ENCODE data around the gene TGFBR3.
"Not testable (repeated sequence)": the region's sequence is repeated elsewhere in the genome, so short reads cannot be mapped to it uniquely, and the experiment has no call there.

Gene TGFBR3

GRCh38 chr1:91844862-91845528 is 41.0 kb downstream of the TGFBR3 start:
- H3K4me3 ChIP-seq (ENCODE audit: control insufficient read depth, low read depth, low read length) = no peak overlapping the region
- TF ChIP-seq, protein P1, sequence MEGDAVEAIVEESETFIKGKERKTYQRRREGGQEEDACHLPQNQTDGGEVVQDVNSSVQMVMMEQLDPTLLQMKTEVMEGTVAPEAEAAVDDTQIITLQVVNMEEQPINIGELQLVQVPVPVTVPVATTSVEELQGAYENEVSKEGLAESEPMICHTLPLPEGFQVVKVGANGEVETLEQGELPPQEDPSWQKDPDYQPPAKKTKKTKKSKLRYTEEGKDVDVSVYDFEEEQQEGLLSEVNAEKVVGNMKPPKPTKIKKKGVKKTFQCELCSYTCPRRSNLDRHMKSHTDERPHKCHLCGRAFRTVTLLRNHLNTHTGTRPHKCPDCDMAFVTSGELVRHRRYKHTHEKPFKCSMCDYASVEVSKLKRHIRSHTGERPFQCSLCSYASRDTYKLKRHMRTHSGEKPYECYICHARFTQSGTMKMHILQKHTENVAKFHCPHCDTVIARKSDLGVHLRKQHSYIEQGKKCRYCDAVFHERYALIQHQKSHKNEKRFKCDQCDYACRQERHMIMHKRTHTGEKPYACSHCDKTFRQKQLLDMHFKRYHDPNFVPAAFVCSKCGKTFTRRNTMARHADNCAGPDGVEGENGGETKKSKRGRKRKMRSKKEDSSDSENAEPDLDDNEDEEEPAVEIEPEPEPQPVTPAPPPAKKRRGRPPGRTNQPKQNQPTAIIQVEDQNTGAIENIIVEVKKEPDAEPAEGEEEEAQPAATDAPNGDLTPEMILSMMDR (conservative IDR thresholded peaks at IDR 0.05; ENCODE audit: control insufficient read depth, insufficient read depth, low read depth, low read length) = no peak
- DNase-seq (ENCODE audit: low read depth) = peak; percentile 98

DNA sequence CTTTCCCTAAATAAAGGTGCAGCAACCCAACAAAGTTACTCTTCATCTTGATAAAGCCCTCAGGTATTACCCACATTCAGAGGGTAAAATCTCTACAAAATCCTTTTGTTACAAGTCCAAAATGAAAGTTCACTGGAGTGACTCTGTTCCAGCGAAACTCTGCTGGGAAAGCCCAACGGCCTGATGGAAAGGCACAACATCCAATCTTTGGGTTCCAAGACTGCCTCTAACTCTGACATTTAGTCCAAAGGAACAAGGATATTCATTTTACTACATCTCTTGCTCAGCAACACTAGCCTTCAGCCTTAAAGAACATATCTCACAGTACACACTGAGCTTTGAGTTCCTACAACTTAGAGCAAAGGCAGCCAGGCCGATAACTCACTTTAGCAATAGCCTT is 42.1 kb downstream of the TGFBR3 start:
- no peak overlapping the region for H3K4me3 ChIP-seq (ENCODE audit: control insufficient read depth, low read depth, low read length)
- no peak for DNase-seq (ENCODE audit: low read depth)
- TF ChIP-seq, protein P1 (conservative IDR thresholded peaks at IDR 0.05; ENCODE audit: control insufficient read depth, insufficient read depth, low read depth, low read length) = no peak

DNA sequence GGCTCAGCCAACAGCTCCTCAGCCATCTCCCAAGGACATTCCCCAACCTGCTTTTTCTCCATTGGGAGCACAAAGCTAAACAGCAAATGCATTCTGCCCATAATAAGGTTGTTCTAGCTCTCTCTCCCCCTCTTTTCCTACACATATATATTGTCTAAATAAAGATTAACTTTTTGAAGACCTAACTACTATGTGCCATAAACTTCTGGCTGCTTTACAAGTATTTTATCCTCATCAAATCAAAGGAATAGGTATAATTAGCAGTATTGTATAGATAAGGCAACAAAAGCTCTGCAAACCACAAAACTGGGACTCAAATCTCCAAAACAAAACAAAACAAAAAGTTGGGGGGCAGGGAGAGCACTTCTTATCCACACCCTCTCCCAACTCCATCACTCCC is 43.4 kb downstream of the TGFBR3 start:
- no peak for DNase-seq (ENCODE audit: low read depth)
- TF ChIP-seq, protein P1 (conservative IDR thresholded peaks at IDR 0.05; ENCODE audit: control insufficient read depth, insufficient read depth, low read depth, low read length) = no peak
- no peak overlapping the region for H3K4me3 ChIP-seq (ENCODE audit: control insufficient read depth, low read depth, low read length)

- DNase-seq (ENCODE audit: low read depth) = no peak
- TF ChIP-seq, protein P1 (conservative IDR thresholded peaks at IDR 0.05; ENCODE audit: control insufficient read depth, insufficient read depth, low read depth, low read length) = no peak
- H3K4me3 ChIP-seq (ENCODE audit: control insufficient read depth, low read depth, low read length) = no peak overlapping the region
These were observed 43.9 kb downstream of the TGFBR3 start for GRCh38 chr1:91842056-91842455.

GRCh38 chr1:91840276-91840675 is 45.7 kb downstream of the TGFBR3 start:
- DNase-seq (ENCODE audit: low read depth); H3K4me3 ChIP-seq (ENCODE audit: control insufficient read depth, low read depth, low read length): not testable (repeated sequence)

DNA sequence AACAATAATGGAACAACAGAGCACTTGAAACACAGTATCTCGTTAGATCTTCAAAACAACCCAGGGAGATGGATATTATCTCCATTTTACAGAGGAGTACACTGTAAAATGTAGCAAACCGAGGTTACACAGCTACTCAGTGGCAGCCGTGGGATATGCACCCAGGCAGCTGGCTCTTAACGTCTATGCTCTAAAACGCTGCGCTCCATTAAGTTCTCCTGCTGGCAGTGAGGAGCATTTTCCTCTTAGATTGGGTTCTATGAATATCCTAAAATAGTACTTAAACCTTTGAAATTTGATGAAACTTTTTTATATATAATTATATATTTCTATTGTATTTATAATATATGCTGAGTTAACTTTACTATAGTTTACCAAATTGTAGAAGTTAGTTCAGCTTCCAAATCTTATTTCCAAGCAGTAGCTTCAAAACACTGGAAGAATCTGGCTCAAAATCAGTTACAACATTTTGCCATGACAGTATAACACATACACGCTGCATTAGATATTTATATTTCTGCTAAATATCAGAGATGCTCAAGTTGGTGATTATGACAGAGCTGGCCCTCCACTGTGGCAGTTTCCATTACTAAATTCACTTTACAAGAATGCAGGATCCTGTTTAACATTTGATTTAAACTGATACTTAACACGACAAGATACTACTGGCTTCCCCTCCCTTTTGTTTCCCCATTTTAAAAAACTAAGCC is 49.5 kb downstream of the TGFBR3 start:
- no peak for DNase-seq (ENCODE audit: low read depth)
- TF ChIP-seq, protein P1 (conservative IDR thresholded peaks at IDR 0.05; ENCODE audit: control insufficient read depth, insufficient read depth, low read depth, low read length) = peak; percentile 6
- no peak overlapping the region for H3K4me3 ChIP-seq (ENCODE audit: control insufficient read depth, low read depth, low read length)

DNA sequence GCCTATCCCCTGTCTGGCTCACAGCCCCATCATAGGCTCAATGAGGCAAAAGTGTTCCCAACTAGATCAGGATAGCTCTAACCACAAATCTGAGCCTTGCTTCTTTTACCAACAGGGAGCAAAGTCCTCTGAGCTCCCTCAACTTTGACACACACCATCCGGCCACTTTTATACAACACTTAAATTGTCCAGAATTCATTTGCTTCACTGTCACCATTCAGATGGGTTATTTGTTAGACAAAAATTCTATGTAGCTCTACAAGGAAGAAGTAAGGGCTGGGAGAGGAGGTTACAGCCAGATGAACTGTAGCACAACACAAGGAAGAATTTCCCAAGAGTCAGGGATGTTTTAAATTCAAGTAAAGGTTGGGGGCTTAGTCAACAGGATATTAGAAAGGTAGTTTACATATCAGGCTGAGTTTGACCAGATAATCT is 50.8 kb downstream of the TGFBR3 start:
- DNase-seq (ENCODE audit: low read depth) = no peak
- TF ChIP-seq, protein P1 (conservative IDR thresholded peaks at IDR 0.05; ENCODE audit: control insufficient read depth, insufficient read depth, low read depth, low read length) = no peak

DNA sequence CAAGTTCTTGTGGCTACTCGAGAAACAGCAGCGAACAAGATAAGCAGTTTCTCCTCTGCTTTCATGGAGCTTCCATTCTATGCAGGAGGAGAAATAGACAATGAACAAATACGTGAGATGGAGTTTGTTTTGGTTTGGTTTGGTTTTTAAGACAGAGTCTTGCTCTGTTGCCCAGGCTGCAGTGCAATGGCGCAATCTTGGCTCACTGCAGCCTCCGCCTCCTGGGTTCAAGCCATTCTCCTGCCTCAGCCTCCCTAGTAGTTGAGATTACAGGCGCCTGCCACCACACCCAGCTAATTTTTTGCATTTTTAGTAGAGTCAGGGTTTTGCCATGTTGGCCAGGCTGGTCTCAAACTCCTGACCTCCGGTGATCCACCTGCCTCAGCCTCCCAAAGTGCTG is 51.4 kb downstream of the TGFBR3 start:
- H3K4me3 ChIP-seq (ENCODE audit: control insufficient read depth, low read depth, low read length); DNase-seq (ENCODE audit: low read depth): not testable (repeated sequence)

More for the DNA sequence above, 50.8 kb downstream of the TGFBR3 start:
- H3K4me3 ChIP-seq (ENCODE audit: control insufficient read depth, low read depth, low read length) = no peak overlapping the region
